ENCODE data around the gene UNKL.

The UNKL gene

DNA sequence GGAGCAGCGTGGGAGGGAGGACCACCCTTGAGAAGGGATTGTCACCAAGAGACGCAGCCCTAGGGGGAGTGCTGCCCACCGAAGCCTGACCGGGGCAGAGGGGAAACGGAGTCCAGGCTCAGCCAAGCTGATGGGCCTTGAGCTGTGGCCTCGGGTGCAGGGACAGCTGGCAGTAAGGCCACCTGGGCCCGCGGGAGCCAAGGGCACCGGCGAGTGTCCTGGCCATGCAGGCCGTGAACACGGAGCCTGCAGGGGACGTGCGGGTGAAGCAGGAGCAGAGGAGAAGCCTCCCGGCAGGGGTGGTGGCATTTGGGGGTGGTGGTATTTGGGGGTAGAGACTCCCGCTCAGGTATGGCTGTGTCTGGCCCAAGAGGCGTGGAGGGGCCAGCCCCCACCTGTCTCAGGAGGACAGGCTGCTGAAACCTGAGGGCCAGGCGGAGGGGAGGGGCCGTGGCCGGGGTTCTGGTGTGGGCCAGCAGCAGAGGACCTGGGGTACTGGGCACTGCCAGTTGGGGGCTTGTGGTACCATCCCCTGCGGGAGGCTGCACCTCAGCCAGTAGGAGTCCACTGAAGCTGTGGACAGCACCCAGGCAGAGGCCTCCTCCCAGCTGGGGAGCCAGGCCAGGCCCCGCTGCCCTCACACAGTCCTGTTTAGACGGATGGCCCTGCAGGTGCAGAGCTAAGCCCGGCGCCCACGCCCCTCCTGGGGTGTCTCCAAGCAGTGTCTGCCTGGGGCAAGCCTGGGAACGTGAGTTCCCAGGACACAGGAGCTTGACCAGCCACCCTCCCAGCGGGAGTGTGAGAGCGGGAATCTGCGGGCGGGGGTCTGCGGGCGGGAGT is 58.2 kb downstream of the UNKL start:
- no peak for DNase-seq (ENCODE audit: low read depth)
- TF ChIP-seq, protein P1, sequence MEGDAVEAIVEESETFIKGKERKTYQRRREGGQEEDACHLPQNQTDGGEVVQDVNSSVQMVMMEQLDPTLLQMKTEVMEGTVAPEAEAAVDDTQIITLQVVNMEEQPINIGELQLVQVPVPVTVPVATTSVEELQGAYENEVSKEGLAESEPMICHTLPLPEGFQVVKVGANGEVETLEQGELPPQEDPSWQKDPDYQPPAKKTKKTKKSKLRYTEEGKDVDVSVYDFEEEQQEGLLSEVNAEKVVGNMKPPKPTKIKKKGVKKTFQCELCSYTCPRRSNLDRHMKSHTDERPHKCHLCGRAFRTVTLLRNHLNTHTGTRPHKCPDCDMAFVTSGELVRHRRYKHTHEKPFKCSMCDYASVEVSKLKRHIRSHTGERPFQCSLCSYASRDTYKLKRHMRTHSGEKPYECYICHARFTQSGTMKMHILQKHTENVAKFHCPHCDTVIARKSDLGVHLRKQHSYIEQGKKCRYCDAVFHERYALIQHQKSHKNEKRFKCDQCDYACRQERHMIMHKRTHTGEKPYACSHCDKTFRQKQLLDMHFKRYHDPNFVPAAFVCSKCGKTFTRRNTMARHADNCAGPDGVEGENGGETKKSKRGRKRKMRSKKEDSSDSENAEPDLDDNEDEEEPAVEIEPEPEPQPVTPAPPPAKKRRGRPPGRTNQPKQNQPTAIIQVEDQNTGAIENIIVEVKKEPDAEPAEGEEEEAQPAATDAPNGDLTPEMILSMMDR (conservative IDR thresholded peaks at IDR 0.05; ENCODE audit: low read depth, low read length): no peak
- no peak overlapping the region for H3K4me3 ChIP-seq (ENCODE audit: low read length)

GRCh38 chr16:1355591-1355990 is 58.9 kb downstream of the UNKL start:
- TF ChIP-seq, protein P1 (conservative IDR thresholded peaks at IDR 0.05; ENCODE audit: low read depth, low read length): no peak
- H3K4me3 ChIP-seq (ENCODE audit: low read length): no peak overlapping the region
- no peak for DNase-seq (ENCODE audit: low read depth)

GRCh38 chr16:1354815-1355540 is 59.5 kb downstream of the UNKL start:
- TF ChIP-seq, protein P1 (conservative IDR thresholded peaks at IDR 0.05; ENCODE audit: low read depth, low read length): no peak
- no peak overlapping the region for H3K4me3 ChIP-seq (ENCODE audit: low read length)
- DNase-seq (ENCODE audit: low read depth): no peak

- TF ChIP-seq, protein P1 (conservative IDR thresholded peaks at IDR 0.05; ENCODE audit: low read depth, low read length): no peak
- H3K4me3 ChIP-seq (ENCODE audit: low read length): peak within 1 kb of the TSS; percentile 87
- peak; percentile 45 for DNase-seq (ENCODE audit: low read depth)
These were observed 62.7 kb downstream of the UNKL start, which contains the start of the genes GNPTG and TSR3 for GRCh38 chr16:1351582-1352362. Gene GNPTG (plus strand): TSS chr16:1351931. CDS start chr16:1351966, 35 bp downstream. Gene TSR3 (minus strand): TSS chr16:1351878. CDS start chr16:1351804, 74 bp downstream.

- TF ChIP-seq, protein P1 (conservative IDR thresholded peaks at IDR 0.05; ENCODE audit: low read depth, low read length): no peak
- peak overlapping the region; percentile 87 for H3K4me3 ChIP-seq (ENCODE audit: low read length)
- no peak for DNase-seq (ENCODE audit: low read depth)
These were observed 63.3 kb downstream of the UNKL start for GRCh38 chr16:1351215-1351581.

DNA sequence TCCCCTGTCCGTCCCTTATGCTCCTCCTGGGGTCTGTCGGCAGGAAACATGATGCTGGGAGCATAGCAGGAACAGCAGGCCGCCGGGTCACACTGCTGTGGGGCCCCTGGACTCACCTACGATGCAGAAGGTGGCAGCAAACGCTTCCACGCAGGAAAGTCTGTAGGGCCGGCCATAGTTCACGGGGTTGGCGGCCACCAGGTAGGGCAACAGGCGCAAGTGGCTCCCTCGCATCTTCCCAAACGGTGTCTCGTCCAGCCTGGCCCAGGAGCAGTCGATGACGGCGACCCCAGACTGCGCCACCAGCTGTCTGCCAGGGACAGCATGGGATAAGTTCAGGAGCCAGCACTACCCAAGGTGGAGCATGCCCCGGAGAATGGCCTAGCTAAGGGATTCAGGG is 63.8 kb downstream of the UNKL start:
- H3K4me3 ChIP-seq (ENCODE audit: low read length): peak overlapping the region; percentile 87
- TF ChIP-seq, protein P1 (conservative IDR thresholded peaks at IDR 0.05; ENCODE audit: low read depth, low read length): no peak
- DNase-seq (ENCODE audit: low read depth): no peak
